ENCODE measurements around the gene NCBP1. TPM values are rescaled to one million over a fixed set of nuclear protein-coding genes. Genes with fewer than 3 reads are reported as not detected.

Gene NCBP1
- total and polyA plus RNA-seq, 2 donors (not counting 1 experiment from before 2014, with no cell fraction given) = 27.1 to 42.9 TPM

DNA sequence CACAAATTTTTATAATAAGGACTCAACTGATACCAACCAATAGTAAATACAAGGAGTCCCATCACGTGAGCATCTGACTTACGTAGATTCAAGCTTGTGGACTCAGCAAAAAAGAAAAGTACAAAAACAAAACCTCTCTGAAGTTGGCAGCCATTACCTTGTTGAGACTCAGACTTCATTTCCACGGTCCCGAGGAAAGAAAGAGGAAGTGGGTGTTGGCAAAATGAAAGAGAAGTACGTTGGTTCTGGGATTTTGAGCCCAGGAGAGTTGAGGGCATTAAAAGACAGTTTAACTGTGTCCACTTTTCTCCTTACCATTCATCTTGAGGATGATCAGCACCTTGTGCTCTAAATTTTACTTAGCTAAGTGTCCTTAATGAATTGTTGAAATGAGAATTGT lies 26.7 kb downstream of the NCBP1 start:
- H3K36me3 ChIP-seq (ENCODE audit: control insufficient read depth, insufficient read depth, low read length) = peaks cover 8% of the 10 kb centered on the region
- no peaks in the 10 kb centered on the region for H3K9me3 ChIP-seq (ENCODE audit: control insufficient read depth, insufficient read depth, low read depth, low read length)
- H3K4me2 ChIP-seq (ENCODE audit: extremely low read depth, insufficient read depth, low read length) = no peak overlapping the region
- TF ChIP-seq, protein P1, sequence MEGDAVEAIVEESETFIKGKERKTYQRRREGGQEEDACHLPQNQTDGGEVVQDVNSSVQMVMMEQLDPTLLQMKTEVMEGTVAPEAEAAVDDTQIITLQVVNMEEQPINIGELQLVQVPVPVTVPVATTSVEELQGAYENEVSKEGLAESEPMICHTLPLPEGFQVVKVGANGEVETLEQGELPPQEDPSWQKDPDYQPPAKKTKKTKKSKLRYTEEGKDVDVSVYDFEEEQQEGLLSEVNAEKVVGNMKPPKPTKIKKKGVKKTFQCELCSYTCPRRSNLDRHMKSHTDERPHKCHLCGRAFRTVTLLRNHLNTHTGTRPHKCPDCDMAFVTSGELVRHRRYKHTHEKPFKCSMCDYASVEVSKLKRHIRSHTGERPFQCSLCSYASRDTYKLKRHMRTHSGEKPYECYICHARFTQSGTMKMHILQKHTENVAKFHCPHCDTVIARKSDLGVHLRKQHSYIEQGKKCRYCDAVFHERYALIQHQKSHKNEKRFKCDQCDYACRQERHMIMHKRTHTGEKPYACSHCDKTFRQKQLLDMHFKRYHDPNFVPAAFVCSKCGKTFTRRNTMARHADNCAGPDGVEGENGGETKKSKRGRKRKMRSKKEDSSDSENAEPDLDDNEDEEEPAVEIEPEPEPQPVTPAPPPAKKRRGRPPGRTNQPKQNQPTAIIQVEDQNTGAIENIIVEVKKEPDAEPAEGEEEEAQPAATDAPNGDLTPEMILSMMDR (conservative IDR thresholded peaks at IDR 0.05 in 1 of 2, IDR thresholded peaks at IDR 0.05 in 1 of 2; ENCODE audit: low read depth in 1 of 2, low read length in 2 of 2) = no peak
- TF ChIP-seq EZH2 (IDR thresholded peaks at IDR 0.05; ENCODE audit: low read length, missing control alignments) = no peak
- no peak overlapping the region for H2AFZ ChIP-seq (ENCODE audit: low read length)
- no peaks in the 10 kb centered on the region for H3K27me3 ChIP-seq (ENCODE audit: control insufficient read depth, insufficient read depth, low read length)
- H3K79me2 ChIP-seq (ENCODE audit: control insufficient read depth, insufficient read depth, low read length) = no peaks in the 10 kb centered on the region
- no peak overlapping the region for H3K9ac ChIP-seq (ENCODE audit: insufficient read depth, low read length)
- H3K4me3 ChIP-seq (replicated peaks in 1 of 4; ENCODE audit: control extremely low read depth in 1 of 4, insufficient read depth in 1 of 4, low read depth in 3 of 4, low read length in 4 of 4) = no peak overlapping the region
- H3K4me1 ChIP-seq (ENCODE audit: control insufficient read depth, extremely low read depth, insufficient read depth, low read length) = no peaks in the 10 kb centered on the region
- H4K20me1 ChIP-seq (ENCODE audit: control insufficient read depth, extremely low read depth, insufficient read depth, low read length) = no peaks in the 10 kb centered on the region
- DNase-seq (ENCODE audit: low read depth in 2 of 2) = no peak
- no peak overlapping the region for H3K27ac ChIP-seq (ENCODE audit: insufficient read depth, low read length)

DNA sequence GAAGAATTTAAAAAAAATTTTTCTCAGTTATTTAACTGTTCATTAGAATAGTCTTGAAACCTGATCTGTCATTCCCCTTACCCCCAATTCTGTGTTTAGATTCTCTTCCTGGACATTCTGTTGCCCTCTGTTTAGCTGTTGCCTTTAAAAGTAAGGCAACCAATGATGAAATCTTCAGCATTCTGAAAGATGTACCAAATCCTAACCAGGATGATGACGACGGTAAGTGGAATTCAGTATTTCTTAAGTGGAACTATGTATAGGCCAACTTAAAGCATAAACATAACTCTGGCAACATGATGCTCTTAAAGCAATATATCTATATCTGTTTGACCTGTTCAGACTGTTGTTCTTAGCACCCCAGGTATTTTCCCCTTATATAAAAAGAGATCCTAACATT lies 27.2 kb downstream of the NCBP1 start:
- Histone ChIP-seq H3K36me3 (ENCODE audit: control insufficient read depth, insufficient read depth, low read length) (peaks cover 9% of the 10 kb centered on the region), H4K20me1 (ENCODE audit: control insufficient read depth, extremely low read depth, insufficient read depth, low read length) (no peaks in the 10 kb centered on the region), H3K4me3 (replicated peaks in 1 of 4; ENCODE audit: control extremely low read depth in 1 of 4, insufficient read depth in 1 of 4, low read depth in 3 of 4, low read length in 4 of 4) (no peak overlapping the region), H3K9me3 (ENCODE audit: control insufficient read depth, insufficient read depth, low read depth, low read length) (no peaks in the 10 kb centered on the region), H3K79me2 (ENCODE audit: control insufficient read depth, insufficient read depth, low read length) (no peaks in the 10 kb centered on the region), H3K4me1 (ENCODE audit: control insufficient read depth, extremely low read depth, insufficient read depth, low read length) (no peaks in the 10 kb centered on the region), H3K27ac (ENCODE audit: insufficient read depth, low read length) (no peak overlapping the region), H2AFZ (ENCODE audit: low read length) (no peak overlapping the region), H3K9ac (ENCODE audit: insufficient read depth, low read length) (no peak overlapping the region), H3K27me3 (ENCODE audit: control insufficient read depth, insufficient read depth, low read length) (no peaks in the 10 kb centered on the region), H3K4me2 (ENCODE audit: extremely low read depth, insufficient read depth, low read length) (no peak overlapping the region)
- TF ChIP-seq, protein P1 (conservative IDR thresholded peaks at IDR 0.05 in 1 of 2, IDR thresholded peaks at IDR 0.05 in 1 of 2; ENCODE audit: low read depth in 1 of 2, low read length in 2 of 2) = no peak
- no peak for TF ChIP-seq EZH2 (IDR thresholded peaks at IDR 0.05; ENCODE audit: low read length, missing control alignments)
- DNase-seq (ENCODE audit: low read depth in 2 of 2) = peak in 1 of 2 donors; percentile 78

- H3K4me2 ChIP-seq (ENCODE audit: extremely low read depth, insufficient read depth, low read length) = no peak overlapping the region
- peaks cover 12% of the 10 kb centered on the region for H3K36me3 ChIP-seq (ENCODE audit: control insufficient read depth, insufficient read depth, low read length)
- no peak overlapping the region for H2AFZ ChIP-seq (ENCODE audit: low read length)
- H3K4me3 ChIP-seq (replicated peaks in 1 of 4; ENCODE audit: control extremely low read depth in 1 of 4, insufficient read depth in 1 of 4, low read depth in 3 of 4, low read length in 4 of 4) = no peak overlapping the region
- no peak overlapping the region for H3K27ac ChIP-seq (ENCODE audit: insufficient read depth, low read length)
- no peaks in the 10 kb centered on the region for H4K20me1 ChIP-seq (ENCODE audit: control insufficient read depth, extremely low read depth, insufficient read depth, low read length)
- H3K79me2 ChIP-seq (ENCODE audit: control insufficient read depth, insufficient read depth, low read length) = no peaks in the 10 kb centered on the region
- no peaks in the 10 kb centered on the region for H3K27me3 ChIP-seq (ENCODE audit: control insufficient read depth, insufficient read depth, low read length)
- H3K4me1 ChIP-seq (ENCODE audit: control insufficient read depth, extremely low read depth, insufficient read depth, low read length) = no peaks in the 10 kb centered on the region
- H3K9ac ChIP-seq (ENCODE audit: insufficient read depth, low read length) = no peak overlapping the region
- no peak for DNase-seq (ENCODE audit: low read depth in 2 of 2)
- no peaks in the 10 kb centered on the region for H3K9me3 ChIP-seq (ENCODE audit: control insufficient read depth, insufficient read depth, low read depth, low read length)
- no peak for TF ChIP-seq EZH2 (IDR thresholded peaks at IDR 0.05; ENCODE audit: low read length, missing control alignments)
- TF ChIP-seq, protein P1 (conservative IDR thresholded peaks at IDR 0.05 in 1 of 2, IDR thresholded peaks at IDR 0.05 in 1 of 2; ENCODE audit: low read depth in 1 of 2, low read length in 2 of 2) = no peak
Observed at GRCh38 chr9:97665742-97666141, 32.1 kb downstream of the NCBP1 start.
